DOHH2 (cell line): ENCODE data around the gene AIRE.

Source experiments
- EZH2phosphoT487 ChIP-seq: fragments of 200-600 bp; sonication (generic); IDR thresholded peaks from 2 replicates; pipeline ENCODE4 v1.6.1; 2017; ENCODE audit warnings: borderline replicate concordance, mild to moderate bottlenecking, antibody characterized with exemption, low read length, moderate library complexity, mixed read lengths
- TF ChIP-seq, protein P1 (sequence below): fragments of 200-600 bp; sonication (generic); IDR thresholded peaks from one replicate; pipeline ENCODE4 v1.5.1; 2014; ENCODE audit warnings: antibody characterized with exemption, mild to moderate bottlenecking, low read depth, low read length; ENCODE audit not compliant: poor library complexity, severe bottlenecking

DNA sequence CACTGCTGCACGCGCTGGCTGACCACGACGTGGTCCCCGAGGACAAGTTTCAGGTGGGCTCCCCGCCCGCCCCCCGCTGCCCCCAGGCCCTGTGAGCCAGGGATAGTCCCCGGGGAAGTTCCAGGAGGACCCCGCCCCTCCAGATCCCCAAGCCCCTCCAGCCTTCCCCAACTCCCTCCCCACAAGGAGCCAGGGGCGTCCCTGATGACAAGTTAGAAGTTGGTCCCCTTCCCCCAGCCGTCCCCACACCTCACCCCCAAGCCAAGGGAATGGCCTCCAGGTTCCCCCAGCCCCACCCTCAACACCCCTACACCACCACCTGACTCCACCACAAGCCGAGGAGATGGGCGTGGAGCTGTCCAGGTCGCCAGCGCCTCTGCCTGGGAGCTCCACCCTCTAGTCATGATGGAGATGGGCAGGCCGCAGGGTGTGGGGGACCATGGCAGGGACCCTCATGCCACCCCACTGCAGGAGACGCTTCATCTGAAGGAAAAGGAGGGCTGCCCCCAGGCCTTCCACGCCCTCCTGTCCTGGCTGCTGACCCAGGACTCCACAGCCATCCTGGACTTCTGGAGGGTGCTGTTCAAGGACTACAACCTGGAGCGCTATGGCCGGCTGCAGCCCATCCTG is 525 bp downstream of the AIRE start:
- TF ChIP-seq, protein P1, sequence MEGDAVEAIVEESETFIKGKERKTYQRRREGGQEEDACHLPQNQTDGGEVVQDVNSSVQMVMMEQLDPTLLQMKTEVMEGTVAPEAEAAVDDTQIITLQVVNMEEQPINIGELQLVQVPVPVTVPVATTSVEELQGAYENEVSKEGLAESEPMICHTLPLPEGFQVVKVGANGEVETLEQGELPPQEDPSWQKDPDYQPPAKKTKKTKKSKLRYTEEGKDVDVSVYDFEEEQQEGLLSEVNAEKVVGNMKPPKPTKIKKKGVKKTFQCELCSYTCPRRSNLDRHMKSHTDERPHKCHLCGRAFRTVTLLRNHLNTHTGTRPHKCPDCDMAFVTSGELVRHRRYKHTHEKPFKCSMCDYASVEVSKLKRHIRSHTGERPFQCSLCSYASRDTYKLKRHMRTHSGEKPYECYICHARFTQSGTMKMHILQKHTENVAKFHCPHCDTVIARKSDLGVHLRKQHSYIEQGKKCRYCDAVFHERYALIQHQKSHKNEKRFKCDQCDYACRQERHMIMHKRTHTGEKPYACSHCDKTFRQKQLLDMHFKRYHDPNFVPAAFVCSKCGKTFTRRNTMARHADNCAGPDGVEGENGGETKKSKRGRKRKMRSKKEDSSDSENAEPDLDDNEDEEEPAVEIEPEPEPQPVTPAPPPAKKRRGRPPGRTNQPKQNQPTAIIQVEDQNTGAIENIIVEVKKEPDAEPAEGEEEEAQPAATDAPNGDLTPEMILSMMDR = no peak
- TF ChIP-seq EZH2phosphoT487 = no peak
